Activated CD8-positive, alpha-beta T cell treated with anti-CD3 and anti-CD28 coated beads for 36 hours (primary cell): ENCODE measurements around the gene PDRG1. TPM values are rescaled to one million over a fixed set of nuclear protein-coding genes. Genes with fewer than 3 reads are reported as not detected.

Source experiments
- total RNA-seq, 2 experiments: library from RNA; stranded (reverse); gene quantifications; one replicate each; pipeline ENCODE4 v1.2.3, GENCODE V29; 2021

Gene PDRG1
- total RNA-seq, 2 experiments from 2014 or later, result 17.7 to 18.3 TPM

Other genes with a start within 250 kb of the PDRG1 start
- gene BCL2L1, start 229.2 kb downstream of the PDRG1 start, total RNA-seq, result 100 to 1,000 TPM; 182 TPM
- gene TPX2, start 212.8 kb downstream of the PDRG1 start, total RNA-seq, result 100 to 1,000 TPM; 112 to 113 TPM
- under 1 TPM; 0.13 to 0.27 TPM for gene MYLK2, start 132.7 kb downstream of the PDRG1 start, total RNA-seq
- gene FOXS1, start 106.4 kb downstream of the PDRG1 start, total RNA-seq, result not detected
- gene DUSP15, start 81.5 kb downstream of the PDRG1 start, total RNA-seq, result not detected
- gene TTLL9, start 81.4 kb downstream of the PDRG1 start, total RNA-seq, result not detected
- not detected for gene XKR7, start 16.1 kb upstream of the PDRG1 start, total RNA-seq
- gene CCM2L, start 58.4 kb upstream of the PDRG1 start, total RNA-seq, result not detected
- not detected for gene HCK, start 100.2 kb upstream of the PDRG1 start, total RNA-seq
- 10 to 100 TPM; 36.5 to 39.5 TPM for gene TM9SF4, start 157.7 kb upstream of the PDRG1 start, total RNA-seq